Right atrium auricular region (tissue), 2 donors: ENCODE results near the gene PCGF6. TPM values are rescaled to one million over a fixed set of nuclear protein-coding genes. Genes with fewer than 3 reads are reported as not detected.
"Not testable (repeated sequence)": the region's sequence is repeated elsewhere in the genome, so short reads cannot be mapped to it uniquely, and the experiment has no call there.

Source experiments
- DNase-seq: peaks from one replicate; pipeline ENCODE4 v3.0.0-alpha.2; 2019; ENCODE audit warnings: low spot score
- H3K27ac ChIP-seq, 2 donors: fragments of 200-600 bp; sonication (generic); 1 replicate in 1 of 2; 2 replicates in 1 of 2; pipeline ENCODE4 v1.5.1; 2016 to 2019
- H3K27me3 ChIP-seq, 2 donors: fragments of 200-600 bp; sonication (generic); one replicate each; pipeline versions ENCODE4 v1.5.1 to v1.6.0; 2017 to 2019
- H3K36me3 ChIP-seq: fragments of 200-600 bp; sonication (generic); one replicate; pipeline ENCODE4 v1.5.1; 2016
- H3K4me1 ChIP-seq, 2 donors: fragments of 200-600 bp; sonication (generic); one replicate each; pipeline versions ENCODE4 v1.5.1 to v1.6.0; 2017 to 2019
- H3K4me3 ChIP-seq, 2 donors: fragments of 200-600 bp; sonication (generic); 1 replicate in 1 of 2; 2 replicates in 1 of 2; pipeline ENCODE4 v1.5.1; 2017 to 2019; ENCODE audit warnings: mild to moderate bottlenecking in 1 of 2, moderate library complexity in 1 of 2
- H3K9me3 ChIP-seq, 2 donors: fragments of 200-600 bp; sonication (generic); one replicate each; pipeline ENCODE4 v1.5.1; 2019
- CTCF ChIP-seq, 2 donors: fragments of 200-600 bp; sonication (generic); IDR thresholded peaks; one replicate each; pipeline ENCODE4 v1.5.1; 2019; ENCODE audit warnings: antibody characterized with exemption in 2 of 2
- total RNA-seq, 2 donors: library from RNA; depleted of rRNA; stranded (reverse); fragments of >200 nt; gene quantifications; one replicate each; pipeline ENCODE4 v1.1.0, GENCODE V29; 2016

The PCGF6 gene
- total RNA-seq, 2 donors from 2014 or later: 4.5 to 10.4 TPM

GRCh38 chr10:103262229-103262628, 88.7 kb downstream of the PCGF6 start:
- TF ChIP-seq CTCF (IDR thresholded peaks at IDR 0.05): no peak
- Histone ChIP-seq H3K27ac (no peak overlapping the region), H3K27me3 (no peaks in the 10 kb centered on the region)

GRCh38 chr10:103259989-103260388, 91.0 kb downstream of the PCGF6 start:
- no peaks in the 10 kb centered on the region for H3K27me3 ChIP-seq
- no peak overlapping the region for H3K4me3 ChIP-seq
- no peak for TF ChIP-seq CTCF (IDR thresholded peaks at IDR 0.05)
- H3K4me1 ChIP-seq: no peaks in the 10 kb centered on the region
- no peaks in the 10 kb centered on the region for H3K9me3 ChIP-seq
- H3K36me3 ChIP-seq: no peaks in the 10 kb centered on the region
- no peak overlapping the region for H3K27ac ChIP-seq
- DNase-seq: no peak

More at GRCh38 chr10:103262229-103262628, 88.7 kb downstream of the PCGF6 start:
- Histone ChIP-seq H3K36me3 (no peaks in the 10 kb centered on the region), H3K4me3 (no peak overlapping the region), H3K4me1 (no peaks in the 10 kb centered on the region), H3K9me3 (no peaks in the 10 kb centered on the region)
- DNase-seq: no peak

DNA sequence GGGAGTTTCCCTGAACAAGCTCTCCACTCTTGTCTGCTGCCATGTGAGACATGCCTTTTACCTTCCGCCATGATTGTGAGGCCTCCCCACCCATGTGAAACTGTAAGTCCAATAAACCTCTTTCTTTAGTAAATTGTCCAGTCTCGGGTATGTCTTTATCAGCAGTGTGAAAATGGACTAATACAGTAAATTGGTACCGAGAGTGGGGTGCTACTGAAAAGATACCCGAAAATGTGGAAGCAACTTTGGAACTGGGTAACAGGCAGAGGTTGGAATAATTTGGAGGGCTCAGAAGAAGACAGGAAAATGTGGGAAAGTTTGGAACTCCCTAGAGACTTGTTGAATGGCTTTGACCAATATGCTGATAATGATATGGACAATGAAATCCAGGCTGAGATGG, 92.0 kb downstream of the PCGF6 start:
- H3K27me3 ChIP-seq, H3K4me3 ChIP-seq, H3K27ac ChIP-seq, H3K4me1 ChIP-seq, H3K9me3 ChIP-seq, H3K36me3 ChIP-seq, DNase-seq: not testable (repeated sequence)

DNA sequence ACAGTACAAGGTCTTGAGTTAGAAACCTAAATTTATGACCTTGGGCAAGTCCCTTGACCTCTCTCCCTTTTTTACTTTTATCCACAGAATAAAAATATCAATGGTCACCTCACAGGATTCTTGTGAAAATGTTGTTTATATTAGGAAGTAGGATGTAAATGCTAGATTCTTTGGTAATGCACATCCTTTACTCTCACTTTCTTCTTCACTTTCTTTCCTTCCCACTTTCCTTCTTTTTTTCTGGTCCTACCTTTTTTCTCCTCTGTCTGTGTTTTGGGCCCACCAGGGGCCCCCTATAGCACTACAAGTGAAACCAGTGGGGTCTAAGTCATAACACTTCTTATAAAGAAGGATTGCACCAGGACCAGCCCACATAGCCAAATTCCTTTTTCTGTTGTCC, 93.1 kb downstream of the PCGF6 start:
- no peaks in the 10 kb centered on the region for H3K36me3 ChIP-seq
- no peaks in the 10 kb centered on the region for H3K9me3 ChIP-seq
- H3K27me3 ChIP-seq: no peaks in the 10 kb centered on the region
- H3K27ac ChIP-seq: no peak overlapping the region
- no peak for DNase-seq
- H3K4me1 ChIP-seq: no peaks in the 10 kb centered on the region
- no peak for TF ChIP-seq CTCF (IDR thresholded peaks at IDR 0.05)
- no peak overlapping the region for H3K4me3 ChIP-seq

GRCh38 chr10:103256613-103257012, 94.3 kb downstream of the PCGF6 start:
- Histone ChIP-seq H3K9me3 (no peaks in the 10 kb centered on the region), H3K27me3 (no peaks in the 10 kb centered on the region), H3K4me3 (no peak overlapping the region), H3K27ac (no peak overlapping the region), H3K4me1 (no peaks in the 10 kb centered on the region), H3K36me3 (no peaks in the 10 kb centered on the region)
- no peak for DNase-seq
- no peak for TF ChIP-seq CTCF (IDR thresholded peaks at IDR 0.05)

DNA sequence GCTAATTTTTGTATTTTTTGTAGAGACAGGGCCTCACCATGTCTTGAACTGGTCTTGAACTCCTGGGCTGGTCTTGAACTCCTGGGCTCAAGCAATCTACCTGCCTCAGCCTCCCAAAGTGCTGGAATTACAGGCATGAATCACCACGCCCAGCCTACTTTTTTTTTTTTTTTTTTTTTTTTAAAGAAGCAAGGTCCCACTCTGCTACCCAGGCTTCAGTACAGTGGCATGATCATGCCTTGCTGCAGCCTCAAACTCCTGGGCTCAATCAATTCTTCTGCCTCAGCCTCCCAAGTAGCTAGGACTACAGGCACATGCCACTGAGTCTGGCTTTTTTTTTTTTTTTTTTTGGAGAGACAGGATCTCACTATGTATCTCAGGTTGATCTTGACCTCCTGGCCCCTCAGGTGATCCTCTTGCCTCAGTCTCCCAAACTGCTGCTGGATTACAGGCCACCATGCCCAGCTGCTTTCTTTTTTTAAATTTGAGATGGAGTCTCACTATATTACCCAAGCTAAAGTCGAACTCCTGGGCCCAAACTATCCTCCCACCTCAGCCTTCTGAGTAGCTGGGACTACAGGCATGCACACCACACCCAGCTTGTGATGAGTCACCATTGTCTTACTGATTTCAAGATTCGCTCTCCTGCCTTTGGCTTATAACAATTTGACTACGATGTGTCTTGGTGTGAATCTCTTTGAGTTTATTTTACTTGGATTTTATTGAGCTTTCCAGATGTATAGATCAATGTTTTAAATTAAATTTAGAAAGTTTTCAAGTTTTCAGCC, 96.2 kb downstream of the PCGF6 start:
- no peaks in the 10 kb centered on the region for H3K27me3 ChIP-seq
- DNase-seq: no peak
- TF ChIP-seq CTCF (IDR thresholded peaks at IDR 0.05): no peak
- H3K36me3 ChIP-seq: no peaks in the 10 kb centered on the region
- no peaks in the 10 kb centered on the region for H3K9me3 ChIP-seq
- H3K4me1 ChIP-seq: no peaks in the 10 kb centered on the region
- H3K4me3 ChIP-seq: no peak overlapping the region
- no peak overlapping the region for H3K27ac ChIP-seq
